Middle frontal gyrus (tissue), 1 donor: ENCODE results near the gene MPPE1.
"Not testable (repeated sequence)": the region's sequence is repeated elsewhere in the genome, so short reads cannot be mapped to it uniquely, and the experiment has no call there.

ENCODE experiments used
- DNase-seq: peaks from one replicate; pipeline ENCODE4 v3.0.0-alpha.2; 2015; ENCODE audit warnings: low spot score; ENCODE audit errors: extremely low spot score

The MPPE1 gene

GRCh38 chr18:11925800-11926481 lies 17.8 kb upstream of the MPPE1 start:
- DNase-seq, result no peak

DNA sequence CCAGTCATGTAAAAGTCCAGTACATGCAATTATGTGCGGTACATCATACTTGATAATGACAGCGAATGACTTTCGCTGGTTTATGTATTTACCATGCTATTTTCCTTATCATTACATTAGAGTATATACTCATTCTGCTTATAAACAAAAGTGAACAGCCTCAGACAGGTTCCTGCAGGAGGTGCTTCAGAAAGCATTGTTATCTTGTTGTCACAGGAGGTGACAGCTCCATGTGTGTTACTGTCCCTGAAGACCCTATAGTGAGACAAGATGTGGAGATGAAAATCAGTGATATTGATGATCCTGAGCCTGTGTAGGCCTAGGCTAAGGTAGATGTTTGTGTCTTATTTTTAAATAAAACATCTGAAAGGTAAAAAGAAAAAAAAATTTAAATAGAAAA lies 15.3 kb upstream of the MPPE1 start:
- no peak for DNase-seq

DNA sequence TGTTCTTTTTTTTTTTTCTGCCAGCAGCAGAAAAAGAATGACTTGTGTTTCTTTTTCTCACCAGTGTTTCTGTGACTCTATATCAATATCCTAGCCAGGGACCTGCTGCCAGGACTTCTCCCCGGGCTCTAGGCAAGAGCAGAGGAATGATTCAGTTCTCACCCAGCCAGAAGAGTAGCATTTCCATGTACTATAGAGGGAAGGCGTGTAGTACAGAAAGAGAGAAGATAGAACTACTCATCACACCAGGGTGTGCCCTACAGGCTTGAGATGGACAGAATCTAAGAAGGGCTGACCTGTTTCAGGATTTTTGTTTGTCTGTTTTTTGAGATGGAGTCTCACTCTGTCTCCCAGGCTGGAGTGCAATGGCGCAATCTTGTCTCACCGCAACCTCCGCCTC lies 11.4 kb upstream of the MPPE1 start:
- not testable (repeated sequence) for DNase-seq

DNA sequence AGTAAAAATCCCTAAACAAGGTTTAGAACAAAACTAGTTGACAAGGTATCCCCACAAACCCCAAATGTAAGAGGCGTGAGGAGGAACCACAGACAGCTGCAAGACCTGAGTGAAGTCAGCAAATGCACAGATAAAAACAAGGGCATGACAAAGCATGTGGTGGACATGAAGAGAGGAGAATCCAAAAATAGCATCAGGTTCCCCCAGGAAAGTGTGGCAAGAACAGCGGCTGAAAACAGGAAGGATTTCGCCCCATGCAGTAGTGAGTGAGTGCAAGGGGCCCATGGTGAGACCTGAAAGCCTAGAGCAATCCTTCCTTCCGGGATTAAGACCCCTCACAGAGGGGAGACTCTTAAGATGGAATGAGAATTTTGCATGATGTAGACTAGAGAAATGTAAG lies 8.8 kb upstream of the MPPE1 start:
- DNase-seq, result not testable (repeated sequence)

- DNase-seq, result no peak
Observed at GRCh38 chr18:11909591-11910026, 1.5 kb upstream of the MPPE1 start.

- no peak for DNase-seq
Observed at GRCh38 chr18:11909061-11909455, 941 bp upstream of the MPPE1 start.

- no peak for DNase-seq
Observed at GRCh38 chr18:11906926-11907874, 917 bp downstream of the MPPE1 start.

- DNase-seq, result no peak
Observed at GRCh38 chr18:11906176-11906575, 1.9 kb downstream of the MPPE1 start.

DNA sequence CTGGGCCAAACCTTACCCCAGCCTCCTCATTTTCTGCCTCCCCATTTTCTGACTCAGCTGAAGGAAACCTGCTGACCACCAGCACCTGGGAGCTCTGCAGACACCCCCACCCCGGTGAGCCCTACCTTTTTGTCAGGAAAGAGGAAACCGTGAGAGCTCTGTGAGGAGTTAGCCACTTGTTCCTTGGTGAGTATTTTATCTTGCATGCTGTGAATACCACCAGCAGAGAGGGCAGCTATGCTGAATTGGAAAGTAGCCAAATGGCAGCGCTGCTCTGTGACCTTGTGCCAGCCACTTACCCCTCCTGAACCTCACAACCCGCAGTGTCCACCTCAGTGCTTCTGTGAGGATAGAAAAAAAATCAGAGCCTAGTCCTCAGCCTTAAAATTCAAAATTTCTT lies 2.5 kb downstream of the MPPE1 start:
- DNase-seq, result no peak

DNA sequence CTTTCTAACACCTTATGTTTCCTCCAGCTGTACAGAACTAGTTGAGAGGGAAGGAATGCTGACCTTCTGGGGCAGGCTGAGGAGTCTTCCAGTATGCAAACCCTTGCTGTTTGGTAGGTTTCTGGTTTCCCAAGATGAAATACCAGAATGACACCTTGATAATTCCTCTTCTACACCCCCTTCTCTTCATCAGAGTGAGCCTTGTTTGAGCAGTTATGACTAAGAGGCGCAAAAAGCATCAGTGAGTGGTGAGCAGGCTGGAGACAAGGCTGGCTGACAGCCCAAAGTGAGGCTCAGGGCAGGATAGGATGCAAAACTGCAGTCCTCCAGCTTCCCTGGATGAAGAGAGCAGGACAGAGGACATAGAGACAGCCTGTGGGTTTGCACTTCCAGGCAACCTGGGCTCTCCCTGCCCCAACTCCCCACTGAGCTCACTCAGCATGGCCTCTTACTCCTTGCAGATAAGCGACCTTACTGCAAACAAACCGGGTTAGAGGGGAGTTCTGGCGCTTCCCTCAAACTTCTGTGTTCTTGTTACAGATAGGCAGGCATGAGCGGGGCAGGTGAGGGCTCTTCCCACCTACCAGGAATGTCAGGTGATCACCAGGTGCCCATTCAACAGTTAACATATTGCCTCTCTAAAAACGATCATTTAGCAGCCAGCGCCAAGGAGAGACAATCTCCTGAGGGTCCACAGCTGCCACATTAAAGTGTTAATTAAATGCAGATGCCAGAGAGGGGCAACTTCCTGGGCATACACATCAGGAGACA lies 5.4 kb downstream of the MPPE1 start:
- DNase-seq, result no peak

GRCh38 chr18:11901826-11902438 lies 6.2 kb downstream of the MPPE1 start:
- no peak for DNase-seq

GRCh38 chr18:11899063-11899462 lies 9.1 kb downstream of the MPPE1 start:
- peak; percentile 33 for DNase-seq

GRCh38 chr18:11897781-11898180 lies 10.3 kb downstream of the MPPE1 start:
- no peak for DNase-seq

DNA sequence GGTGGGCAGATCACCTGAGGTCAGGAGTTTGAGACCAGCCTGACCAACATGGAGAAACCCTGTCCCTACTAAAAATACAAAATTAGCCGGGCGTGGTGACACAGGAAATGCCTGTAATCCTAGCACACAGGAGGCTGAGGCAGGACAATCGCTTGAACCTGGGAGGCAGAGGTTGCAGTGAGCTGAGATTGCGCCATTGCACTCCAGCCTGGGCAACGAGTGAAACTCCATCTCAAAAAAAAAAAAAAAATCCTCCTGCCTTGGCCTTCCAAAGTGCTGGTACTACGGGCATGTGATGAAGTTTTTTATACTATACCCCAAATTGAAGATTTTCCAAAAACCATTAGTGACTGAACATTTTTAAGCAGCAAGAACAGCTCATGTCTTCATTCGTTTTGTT lies 15.7 kb downstream of the MPPE1 start:
- not testable (repeated sequence) for DNase-seq

DNA sequence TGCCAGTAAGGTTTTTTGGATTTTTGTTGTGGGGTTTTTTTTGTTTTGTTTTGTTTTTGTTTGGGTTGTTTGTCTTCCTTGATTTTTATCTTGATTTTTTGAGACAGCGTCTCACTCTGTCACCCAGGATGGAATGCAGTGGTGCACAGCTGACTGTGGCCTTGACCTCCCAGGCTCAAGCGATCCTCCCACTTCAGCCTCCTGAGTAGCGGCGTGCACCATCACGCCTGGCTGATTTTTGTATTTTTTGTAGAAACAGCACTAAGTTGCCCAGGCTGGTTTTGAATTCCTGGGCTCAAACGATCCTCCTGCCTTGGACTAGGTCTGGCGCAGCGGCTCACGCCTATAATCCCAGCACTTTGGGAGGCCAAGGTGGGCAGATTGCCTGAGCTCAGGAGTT lies 16.4 kb downstream of the MPPE1 start:
- DNase-seq, result no peak

GRCh38 chr18:11889284-11889683 lies 18.8 kb downstream of the MPPE1 start:
- DNase-seq, result no peak

DNA sequence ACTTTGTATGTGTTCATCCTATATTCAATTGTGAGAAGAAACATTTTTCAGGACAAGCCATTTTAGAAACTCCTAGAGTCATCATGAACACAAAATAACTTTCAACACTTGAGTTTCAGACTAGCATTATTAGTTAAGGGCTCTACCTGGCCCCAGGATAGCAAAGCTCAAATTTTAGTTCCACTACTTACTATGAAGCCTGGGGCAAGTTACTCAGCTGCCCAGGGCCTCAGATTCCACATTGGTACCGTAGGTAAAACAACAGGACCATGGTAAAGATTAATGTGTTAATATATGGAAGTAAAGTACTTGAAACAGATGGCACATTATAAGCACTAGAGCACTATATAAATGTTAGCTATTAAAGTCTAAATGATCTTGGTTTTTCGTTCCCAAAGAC lies 19.4 kb downstream of the MPPE1 start:
- no peak for DNase-seq

- DNase-seq, result no peak
Observed at GRCh38 chr18:11887328-11888128, 20.6 kb downstream of the MPPE1 start.

DNA sequence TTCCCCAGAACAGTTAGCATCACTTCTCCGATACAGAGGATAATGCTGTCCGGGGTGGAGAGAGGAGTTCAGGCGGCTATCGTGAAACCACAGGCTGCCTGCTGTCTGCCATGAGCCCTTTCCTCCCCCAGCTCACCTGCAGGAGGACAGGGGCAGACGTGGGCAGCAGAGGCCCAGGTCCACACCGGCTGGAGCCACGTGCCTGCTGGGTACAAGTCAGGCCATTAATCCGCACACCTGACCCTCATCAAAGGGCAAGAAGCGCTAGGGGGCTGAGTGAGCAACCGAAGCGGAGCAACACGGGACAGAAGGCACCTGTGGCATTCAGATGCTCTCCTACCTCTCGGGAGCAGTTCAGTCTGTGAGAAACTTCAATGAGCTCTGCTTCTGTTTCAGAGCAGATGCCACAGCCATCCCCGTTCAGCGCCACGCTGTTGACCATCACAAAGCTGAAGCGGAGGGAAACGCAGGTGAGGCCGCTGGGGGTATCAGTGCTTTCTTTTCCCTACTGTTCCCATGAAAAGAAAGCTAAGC lies 21.5 kb downstream of the MPPE1 start:
- DNase-seq, result no peak

- no peak for DNase-seq
Observed at GRCh38 chr18:11885278-11885947, 22.7 kb downstream of the MPPE1 start.
